Stimulated activated CD8-positive, alpha-beta memory T cell treated with anti-CD3 and anti-CD28 coated beads, Interleukin-7, amount 100 ng/mL, for 48 hours (primary cell): Measurements from ENCODE around the gene NFKB2.

Experiments
- DNase-seq, 2 donors: peaks; one replicate each; pipeline ENCODE4 v3.0.0-alpha.2; 2020; ENCODE audit warnings: low read depth in 1 of 2; ENCODE audit errors: extremely low read depth in 1 of 2

Gene NFKB2

DNA sequence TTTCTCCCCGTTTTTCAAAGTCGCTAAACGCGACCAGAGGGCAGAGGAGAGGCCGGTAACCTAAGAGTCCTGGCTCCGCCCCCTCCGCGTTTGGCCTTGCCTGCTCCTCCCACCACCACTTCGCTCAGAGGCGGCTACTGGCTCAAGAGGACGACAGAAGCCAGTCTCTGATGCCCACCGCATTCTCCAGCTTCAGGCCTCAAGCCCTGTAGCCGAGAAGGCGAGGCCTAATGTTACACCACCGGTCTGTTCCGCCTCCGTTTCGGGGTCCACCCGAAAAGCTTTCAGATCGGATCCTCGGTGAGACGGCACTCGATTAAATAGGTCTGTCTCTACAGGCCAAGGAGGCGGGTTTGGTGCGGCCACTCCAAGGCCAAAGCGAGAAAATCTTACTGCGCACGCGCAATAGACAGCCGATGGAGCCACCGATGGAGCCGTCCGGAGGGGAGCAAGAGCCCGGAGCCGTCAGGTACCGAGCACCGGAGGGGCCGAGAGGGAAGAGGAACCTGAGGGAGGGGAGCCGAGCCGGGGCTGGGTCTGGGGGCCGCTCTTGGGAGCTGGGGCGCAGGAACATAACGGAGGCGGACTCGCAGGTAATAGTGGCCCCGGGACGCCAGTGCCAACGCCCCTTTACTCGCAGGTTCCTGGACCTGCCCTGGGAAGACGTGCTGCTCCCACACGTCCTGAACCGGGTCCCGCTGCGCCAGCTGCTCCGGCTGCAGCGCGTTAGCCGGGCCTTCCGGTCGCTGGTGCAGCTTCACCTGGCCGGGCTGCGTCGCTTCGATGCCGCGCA, 25.4 kb downstream of the NFKB2 start, which contains the start of gene FBXL15:
FBXL15 (plus strand) TSS at position 123 of the 793 bp plus-strand sequence; CDS start at position 417, 294 bp downstream.
- DNase-seq: peak; percentile 91 to 94

DNA sequence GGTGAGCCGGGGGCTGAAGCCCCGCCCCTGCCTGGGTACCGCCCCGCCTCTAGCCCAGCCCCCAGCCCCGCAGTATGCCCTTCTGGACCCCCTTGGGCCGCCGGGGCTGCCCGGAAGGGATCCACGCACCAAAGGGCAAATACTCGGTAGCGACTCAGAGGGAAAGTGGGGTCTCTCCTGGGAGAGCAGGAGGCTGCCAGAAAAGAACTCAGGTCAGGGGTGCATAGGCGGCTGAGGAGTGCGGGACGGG, 25.9 kb downstream of the NFKB2 start:
- DNase-seq: no peak

DNA sequence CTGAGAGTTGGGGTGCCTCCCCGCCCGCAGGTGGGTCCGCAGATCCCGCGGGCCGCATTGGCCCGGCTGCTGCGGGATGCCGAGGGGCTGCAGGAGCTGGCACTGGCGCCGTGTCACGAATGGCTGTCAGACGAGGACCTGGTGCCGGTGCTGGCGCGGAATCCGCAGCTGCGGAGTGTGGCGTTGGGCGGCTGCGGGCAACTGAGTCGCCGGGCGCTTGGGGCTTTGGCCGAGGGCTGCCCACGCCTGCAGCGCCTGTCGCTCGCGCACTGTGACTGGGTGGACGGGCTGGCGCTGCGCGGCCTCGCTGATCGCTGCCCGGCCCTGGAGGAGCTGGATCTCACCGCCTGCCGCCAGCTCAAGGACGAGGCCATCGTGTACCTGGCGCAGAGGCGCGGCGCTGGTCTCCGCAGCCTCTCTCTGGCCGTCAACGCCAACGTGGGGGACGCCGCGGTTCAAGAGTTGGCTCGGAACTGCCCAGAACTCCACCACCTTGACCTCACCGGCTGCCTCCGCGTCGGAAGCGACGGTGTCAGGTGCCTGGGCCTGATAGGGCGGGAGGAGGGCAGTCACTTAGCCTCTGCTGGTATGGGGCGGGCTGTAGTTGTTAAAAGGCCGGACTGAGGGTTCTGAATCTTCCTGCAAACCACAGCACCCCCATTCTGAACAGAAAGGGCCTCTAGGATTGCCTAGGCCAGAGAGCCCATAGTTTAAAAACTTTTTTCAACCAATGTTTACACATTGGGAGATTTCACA, 26.4 kb downstream of the NFKB2 start:
- no peak for DNase-seq

DNA sequence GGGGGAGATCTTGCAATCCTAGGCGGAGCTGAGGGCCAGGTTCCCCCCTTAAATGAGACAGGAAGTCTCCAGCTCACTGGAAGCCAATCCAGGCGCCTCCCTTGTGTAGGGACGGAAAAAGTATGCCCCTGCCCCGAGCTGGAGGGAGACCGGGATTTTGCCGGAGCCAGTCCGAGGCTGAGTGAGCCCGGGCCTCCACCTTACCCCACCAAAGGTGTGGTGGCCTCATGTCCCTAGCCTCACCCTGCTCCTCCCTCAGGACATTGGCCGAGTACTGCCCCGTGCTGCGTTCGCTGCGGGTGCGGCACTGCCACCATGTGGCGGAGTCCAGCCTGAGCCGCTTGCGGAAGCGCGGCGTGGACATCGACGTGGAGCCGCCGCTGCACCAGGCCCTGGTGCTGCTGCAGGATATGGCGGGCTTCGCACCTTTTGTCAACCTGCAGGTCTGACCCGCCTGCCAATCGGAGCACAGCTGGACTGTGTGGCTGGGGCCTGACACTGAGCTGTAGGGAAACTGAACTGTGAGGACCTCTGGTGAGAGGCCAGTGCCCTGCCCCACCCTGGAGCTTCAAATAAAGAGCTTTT, 27.1 kb downstream of the NFKB2 start:
- no peak for DNase-seq

DNA sequence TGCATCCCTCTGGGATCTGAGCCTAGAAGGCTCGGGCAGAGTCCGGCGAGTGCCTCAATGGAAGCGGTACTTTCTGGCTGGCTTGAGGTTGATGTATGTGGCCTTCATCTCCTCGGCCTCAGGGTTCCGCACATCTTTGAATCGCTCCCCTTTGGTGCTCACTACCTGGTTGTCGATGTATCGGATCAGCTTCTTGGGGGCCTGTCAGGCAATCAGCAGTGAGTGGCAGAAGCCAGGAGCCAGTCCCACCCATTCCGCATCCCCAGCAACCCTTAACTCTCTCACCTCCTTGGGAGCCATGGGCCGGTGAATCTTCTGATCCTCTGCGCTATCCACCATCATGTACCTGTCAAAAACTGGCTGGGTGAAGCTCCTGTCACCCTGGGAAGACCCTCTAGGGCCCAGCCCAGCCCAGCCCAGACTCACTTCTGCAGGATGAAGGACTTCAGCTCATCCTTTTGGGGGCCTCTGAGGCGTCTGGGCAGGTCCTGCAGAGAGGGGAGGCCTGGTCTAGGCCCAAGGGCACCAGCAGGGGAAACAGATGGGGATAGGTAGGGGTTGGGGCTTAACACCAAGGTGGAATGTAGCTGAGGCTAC, 28.0 kb downstream of the NFKB2 start:
- no peak for DNase-seq

DNA sequence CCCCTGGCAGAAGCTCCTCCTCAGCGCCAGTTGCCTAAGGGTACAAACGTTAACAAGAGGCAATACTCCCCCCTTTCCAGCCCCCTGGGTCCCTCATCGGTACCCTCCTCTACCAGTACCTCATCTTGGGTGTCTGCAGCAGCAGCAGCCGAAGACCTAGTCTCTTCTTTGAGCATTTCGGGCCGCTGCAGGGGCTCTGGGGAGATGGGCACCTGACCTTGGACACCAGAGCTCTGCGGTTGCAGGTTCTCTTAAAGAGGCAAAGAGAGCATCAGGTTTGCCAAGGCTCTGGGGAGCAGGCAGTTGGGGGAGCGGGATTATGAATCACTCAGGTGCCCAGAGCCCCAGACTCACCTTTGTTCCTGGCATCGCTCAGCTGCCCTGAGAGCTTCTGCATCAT, 28.6 kb downstream of the NFKB2 start:
- DNase-seq: no peak

DNA sequence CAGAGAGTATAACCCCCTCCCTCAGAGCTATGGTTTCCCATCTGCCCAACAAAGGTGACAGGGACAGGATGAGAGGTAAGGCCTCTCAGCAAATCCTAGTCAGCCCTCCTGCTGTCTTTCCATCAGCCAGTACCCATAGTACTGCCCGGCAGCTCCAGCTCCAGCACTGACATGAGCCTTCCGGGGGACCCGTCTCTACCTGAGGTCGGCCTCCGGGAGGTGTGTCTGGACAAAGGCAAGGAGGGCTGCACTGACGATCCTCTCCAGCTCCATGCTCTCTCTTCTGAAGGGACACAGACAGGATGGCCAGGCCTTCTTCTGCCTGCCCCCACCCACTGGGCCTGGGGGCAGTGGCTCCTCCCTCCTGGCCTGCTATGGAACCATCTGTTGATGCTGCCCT, 29.4 kb downstream of the NFKB2 start:
- DNase-seq: no peak

DNA sequence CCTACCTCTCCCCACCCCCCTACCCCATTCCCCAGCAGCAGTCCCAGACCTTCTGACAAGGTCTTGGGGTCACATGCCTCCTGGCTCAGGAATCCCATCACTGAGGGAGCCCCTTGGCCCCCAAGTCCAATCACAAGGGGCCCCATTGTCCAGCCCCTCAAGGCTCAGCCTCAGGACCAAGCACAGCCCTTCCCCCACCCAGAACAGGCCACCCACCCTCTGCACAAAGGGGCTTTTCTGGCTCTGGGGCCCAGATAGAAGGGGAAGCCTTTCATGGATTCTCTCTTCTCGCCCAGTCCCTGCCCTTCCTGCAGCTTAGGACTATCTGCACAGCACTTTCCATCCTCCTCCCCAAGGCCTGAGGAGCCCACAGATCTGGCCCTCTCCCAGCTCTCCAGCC, 29.9 kb downstream of the NFKB2 start:
- no peak for DNase-seq

DNA sequence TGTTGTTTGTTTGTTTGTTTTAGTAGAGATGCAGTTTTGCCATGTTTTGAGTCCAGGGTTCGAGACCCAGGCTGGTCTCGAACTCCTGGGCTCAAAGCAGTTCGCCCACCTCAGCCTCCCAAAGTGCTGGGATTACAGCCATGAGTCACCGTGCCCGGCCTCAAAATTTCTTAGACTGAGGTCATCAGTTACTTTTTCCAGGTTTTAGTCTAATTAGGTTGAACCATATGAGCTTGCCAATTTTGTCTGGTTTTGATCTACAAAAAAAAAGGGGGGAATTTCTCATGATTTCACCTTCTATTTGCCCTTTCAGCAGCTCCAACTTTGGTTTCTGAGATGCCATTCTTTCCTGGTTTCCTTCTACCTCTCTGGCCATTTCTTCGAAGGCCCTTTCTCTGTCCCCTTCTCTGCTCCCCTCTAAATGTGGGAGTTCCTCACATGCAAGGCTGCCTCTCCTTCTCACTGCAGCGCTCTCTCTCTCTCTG, 31.3 kb downstream of the NFKB2 start:
- DNase-seq: no peak

DNA sequence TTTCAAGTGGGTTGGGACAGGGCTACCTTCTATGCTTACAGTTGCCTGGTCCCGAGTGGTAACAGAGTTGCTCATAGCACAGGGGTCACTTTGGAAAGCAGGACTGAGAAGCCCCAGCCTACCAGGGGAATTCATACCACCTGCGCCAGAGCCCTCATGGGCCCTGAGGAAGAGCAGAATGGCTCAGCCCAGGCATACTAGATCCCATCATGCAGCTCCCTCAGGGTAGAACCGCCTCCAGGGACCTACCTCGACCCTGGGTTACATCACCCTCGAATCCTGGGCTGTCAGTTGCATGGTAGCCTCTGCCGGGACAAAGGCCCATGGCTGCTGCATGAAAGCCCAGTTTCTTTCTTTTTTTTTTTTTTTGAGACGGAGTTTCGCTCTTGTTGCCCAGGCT, 34.0 kb downstream of the NFKB2 start:
- DNase-seq: no peak

DNA sequence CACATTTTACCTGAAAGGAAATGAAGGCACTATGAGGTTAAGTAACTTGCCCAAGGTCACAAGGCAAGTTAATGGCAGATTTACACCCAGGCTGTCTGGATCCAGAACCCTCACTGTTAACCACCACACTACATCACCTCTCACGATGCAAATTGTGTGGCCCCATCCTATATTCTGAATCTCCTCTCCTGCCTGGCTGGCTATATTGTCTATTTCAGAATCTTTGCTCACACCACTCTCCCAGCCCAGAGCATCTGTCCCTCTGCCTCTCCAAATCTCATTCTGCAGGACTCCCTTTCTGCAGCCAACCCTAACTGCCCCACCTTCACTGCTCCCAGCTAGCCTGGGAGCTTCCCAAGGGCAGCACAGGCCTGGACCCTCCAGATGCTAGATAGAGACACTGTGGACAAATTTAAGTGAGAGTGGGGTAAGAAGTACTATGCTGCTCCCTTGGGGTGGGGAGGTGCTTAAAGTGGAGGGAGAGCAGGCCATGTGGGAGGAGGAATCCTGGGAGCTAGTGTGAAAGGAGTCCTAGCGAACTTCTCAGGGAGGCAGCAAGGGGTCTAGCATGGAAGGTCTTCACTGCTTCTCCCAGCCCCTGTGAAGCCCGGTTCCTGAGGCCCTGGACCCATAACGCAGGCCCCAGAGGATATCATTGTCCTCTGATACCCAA, 36.1 kb downstream of the NFKB2 start:
- DNase-seq: no peak

DNA sequence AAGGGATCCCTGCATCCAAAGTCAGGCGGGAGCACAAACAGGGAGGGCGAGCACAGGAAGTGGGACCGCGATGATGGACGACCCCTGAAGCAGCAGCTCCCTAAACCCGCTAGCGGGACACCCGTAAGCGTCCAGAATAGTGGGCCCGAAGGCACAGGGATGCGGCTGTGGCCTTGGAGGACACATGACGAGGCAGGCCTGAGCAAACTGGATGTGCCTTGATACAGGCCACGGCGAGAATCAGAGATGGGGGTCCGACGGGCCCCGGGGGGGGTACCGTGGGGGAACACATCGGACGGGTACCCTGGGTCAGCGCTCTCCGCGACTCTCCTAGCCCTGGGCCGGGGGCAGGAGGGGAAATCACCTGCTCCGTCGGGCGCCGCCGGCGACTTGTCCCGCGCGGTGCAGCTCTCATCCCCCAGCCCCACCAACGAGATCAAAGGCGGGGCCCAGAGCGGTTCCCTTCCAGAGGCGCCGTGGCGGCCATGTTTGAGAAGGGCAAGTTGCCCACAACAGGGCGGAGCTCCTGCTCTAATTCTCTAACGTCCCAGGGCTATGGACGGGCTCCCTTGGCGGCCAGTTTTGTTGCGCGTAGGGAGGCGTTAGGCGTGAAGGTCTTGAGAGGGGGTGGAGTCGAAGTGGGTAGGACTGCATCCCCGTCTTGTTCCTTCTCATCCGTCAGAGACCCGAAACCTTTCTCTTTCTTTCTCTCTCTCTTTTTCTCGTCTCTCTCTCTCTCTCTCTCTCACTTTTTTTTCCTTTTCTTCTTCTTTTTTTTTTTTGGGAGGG, 36.9 kb downstream of the NFKB2 start, which contains the start of gene CUEDC2:
CUEDC2 (minus strand) TSS at position 413 of the 789 bp plus-strand sequence. CDS start 7,386 bp downstream, outside the sequence.
- DNase-seq: peak; percentile 90 to 93

DNA sequence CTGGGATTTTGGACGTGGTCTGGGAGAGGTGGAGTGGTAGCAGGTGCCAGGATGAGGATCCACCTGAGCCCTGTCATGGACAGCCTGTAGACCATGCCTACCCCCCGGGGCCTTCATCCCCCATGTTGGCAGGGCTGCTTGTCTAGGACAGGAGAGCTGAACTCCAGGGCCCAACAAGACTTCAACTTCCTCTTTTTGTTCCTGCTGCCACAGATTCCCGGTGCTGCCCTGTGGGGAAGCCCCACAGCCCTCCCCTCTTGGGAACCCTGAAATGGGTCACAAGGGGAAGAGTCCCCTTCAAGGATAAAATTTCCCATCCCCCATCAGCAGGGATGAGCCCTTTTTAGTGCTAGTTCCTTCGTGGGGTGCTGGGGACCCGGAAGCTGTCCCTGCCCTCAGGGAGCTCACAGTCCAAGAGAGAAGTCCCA, 38.1 kb downstream of the NFKB2 start:
- no peak for DNase-seq

DNA sequence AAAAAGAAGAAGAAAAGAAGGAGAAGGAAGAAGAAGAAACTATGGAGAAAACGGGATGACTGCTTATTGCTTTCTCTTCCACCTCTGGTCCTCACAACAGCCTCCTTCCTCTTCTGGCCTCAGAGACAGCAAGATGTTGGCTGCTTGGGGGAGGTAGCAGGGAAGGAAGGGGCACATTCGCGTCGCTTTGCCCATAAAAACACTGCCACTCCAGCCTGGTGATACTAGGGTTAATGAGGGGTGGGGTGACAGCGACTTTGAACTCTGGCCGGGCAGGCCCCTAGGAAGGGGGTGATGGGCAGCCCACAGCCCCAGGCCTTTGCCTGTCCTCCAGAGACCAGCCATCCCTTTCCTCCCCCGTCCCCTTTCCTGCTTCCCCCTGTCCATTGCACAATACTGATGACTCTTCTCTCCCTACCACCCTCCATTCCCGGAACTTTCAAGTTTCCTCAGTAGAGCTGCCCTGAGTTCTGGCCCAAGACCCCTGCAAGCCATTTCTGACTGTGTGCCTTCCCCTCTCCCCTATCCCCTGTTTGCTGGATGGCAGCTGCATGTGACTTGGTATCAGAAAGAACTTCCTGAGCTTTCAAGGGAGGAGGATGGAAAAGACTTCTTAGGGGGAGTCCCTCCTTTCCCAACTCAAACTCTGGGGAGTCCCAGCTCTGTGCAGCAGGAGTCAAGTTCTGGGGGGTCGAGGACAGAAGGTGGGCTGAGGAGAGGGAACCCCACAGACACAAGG, 39.1 kb downstream of the NFKB2 start:
- no peak for DNase-seq

DNA sequence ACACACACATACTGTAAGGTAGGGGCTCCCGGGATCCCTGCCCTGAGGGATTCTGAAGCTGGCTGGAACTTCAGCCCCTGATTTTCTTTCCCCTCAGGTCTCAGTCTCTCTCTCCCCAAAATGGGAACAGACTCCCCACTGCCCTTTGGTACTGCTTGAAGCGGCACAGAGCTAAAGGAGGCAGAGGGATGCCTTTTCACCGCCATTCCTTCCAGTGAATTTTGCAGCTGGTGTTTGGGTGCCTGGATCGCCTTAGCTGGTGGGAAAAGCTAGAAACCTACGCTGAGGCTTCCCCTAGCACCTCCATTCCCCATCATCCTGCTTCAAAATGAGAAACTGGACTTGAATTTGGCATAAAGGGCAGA, 39.6 kb downstream of the NFKB2 start:
- no peak for DNase-seq

DNA sequence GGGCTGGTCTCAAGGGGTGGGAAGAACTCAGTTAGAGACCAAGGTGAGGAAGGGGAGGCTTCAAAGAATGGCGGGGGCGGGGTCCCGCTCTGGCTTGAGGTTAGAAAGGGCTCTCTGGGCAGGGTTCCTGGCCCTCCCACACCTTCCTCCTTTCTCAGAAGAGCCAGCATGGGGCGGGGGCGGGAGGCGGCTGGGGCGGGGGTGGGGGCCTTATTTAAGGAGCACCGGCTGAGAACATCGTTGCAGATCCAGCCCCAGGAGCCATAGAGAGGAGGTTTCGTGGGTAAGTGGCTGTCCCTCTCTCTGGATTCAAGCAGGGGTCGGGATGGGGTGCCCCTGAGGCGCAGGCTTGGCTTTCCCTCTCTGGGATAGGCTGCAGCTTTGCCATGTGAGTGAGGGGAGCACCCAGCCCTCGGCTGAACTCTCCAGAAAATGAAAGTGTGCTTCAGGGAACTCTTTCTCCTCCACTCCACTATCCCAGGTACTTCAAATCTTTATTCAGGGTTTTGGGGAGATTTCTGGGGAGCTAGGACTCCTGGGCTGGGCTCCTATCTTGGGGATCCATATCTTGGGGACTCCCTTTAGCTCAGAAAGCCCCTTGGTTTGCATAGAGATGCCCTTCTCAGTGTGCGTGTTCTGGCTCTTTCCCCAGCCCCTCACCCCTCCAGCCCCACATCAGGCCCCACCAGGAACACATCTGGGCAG, 40.2 kb downstream of the NFKB2 start:
- DNase-seq: peak in 1 of 2 donors; percentile 50

DNA sequence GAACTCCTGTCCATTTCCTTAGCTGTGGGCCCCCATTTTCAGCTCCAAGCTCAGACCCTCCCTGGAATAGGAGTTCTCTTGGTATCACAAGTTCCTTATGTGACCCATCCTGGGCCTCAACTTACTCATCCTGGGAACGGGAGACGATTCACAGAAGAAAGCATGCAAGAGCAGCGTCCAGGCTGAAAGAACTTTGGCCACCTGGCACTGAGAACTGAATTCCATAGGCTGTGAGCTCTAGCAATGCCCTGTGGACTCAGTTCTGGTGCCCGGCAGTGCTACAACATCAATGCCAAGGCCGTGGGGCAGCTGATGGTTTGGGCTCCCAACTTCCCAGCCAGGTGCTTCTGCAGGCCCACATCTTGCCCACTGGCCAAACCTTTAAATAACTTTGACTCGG, 40.8 kb downstream of the NFKB2 start:
- DNase-seq: no peak

DNA sequence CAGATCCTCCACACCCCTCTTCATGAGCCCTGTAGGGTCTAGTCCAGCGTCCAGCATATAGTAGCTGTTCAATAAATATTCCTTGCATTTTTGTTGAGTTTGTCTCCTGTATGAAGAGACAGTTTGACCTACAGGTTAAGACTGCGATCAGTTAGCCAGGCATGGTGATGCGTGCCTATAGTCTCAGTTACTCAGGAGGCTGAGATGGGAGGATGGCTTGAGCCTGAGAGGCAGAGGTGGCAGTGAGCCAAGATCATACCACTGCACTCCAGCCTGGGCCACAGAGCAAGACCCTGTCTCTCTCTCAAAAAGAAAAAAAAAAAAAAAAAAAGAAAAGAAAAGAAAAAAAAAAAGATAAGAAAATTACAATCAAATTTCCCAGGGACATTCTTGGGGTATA, 42.0 kb downstream of the NFKB2 start:
- DNase-seq: no peak

DNA sequence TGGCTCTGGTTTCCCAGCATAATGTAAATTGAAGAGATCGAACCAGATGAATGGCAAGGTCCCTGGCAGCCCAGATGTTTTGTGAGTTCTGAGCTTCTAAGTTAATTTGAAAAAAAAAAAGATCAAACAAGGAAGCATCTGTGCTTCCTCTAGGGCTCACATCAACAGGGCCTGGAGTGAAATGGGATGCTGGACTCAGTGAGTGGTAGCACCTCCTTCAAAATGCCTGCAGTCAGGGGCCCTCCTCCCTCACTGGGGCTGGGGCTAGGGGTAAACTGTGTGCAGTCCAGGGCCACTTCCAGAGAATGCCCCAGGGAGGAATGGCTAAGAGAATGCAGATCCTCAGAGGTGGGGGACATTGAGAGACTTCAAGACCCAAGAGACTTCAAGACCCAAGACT, 42.9 kb downstream of the NFKB2 start:
- DNase-seq: no peak
